Epidermal melanocyte (primary cell): ENCODE results near the gene GAGE12G.
"Not testable (repeated sequence)": the region's sequence is repeated elsewhere in the genome, so short reads cannot be mapped to it uniquely, and the experiment has no call there.

Experiments used
- DNase-seq: peaks from one replicate; pipeline ENCODE4 v3.0.0; 2011; ENCODE audit warnings: low spot score; ENCODE audit not compliant: insufficient read length

Gene GAGE12G, protein sequence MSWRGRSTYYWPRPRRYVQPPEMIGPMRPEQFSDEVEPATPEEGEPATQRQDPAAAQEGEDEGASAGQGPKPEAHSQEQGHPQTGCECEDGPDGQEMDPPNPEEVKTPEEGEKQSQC

DNA sequence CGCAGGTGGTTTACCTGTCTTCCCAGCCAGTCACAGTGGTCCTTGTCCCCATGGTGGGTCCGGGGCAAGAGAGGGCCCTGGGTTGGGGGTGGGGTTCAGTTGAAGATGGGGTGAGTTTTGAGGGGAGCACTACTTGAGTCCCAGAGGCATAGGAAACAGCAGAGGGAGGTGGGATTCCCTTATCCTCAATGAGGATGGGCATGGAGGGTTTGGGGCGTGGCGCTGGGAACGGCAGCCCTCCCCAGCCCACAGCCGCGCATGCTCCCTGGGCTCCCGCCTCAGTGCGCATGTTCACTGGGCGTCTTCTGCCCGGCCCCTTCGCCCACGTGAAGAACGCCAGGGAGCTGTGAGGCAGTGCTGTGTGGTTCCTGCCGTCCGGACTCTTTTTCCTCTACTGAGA is at the start of gene GAGE12G:
Gene GAGE12G (plus strand): TSS at position 301 of the 400 bp plus-strand sequence. CDS start 1,155 bp downstream, outside the sequence.
- not testable (repeated sequence) for DNase-seq

DNA sequence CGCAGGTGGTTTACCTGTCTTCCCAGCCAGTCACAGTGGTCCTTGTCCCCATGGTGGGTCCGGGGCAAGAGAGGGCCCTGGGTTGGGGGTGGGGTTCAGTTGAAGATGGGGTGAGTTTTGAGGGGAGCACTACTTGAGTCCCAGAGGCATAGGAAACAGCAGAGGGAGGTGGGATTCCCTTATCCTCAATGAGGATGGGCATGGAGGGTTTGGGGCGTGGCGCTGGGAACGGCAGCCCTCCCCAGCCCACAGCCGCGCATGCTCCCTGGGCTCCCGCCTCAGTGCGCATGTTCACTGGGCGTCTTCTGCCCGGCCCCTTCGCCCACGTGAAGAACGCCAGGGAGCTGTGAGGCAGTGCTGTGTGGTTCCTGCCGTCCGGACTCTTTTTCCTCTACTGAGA is 38.3 kb upstream of the GAGE12G start, which contains the start of gene GAGE12C:
Gene GAGE12C (plus strand): TSS at position 301 of the 400 bp plus-strand sequence. CDS start 1,155 bp downstream, outside the sequence.
- DNase-seq = not testable (repeated sequence)

DNA sequence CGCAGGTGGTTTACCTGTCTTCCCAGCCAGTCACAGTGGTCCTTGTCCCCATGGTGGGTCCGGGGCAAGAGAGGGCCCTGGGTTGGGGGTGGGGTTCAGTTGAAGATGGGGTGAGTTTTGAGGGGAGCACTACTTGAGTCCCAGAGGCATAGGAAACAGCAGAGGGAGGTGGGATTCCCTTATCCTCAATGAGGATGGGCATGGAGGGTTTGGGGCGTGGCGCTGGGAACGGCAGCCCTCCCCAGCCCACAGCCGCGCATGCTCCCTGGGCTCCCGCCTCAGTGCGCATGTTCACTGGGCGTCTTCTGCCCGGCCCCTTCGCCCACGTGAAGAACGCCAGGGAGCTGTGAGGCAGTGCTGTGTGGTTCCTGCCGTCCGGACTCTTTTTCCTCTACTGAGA is 28.8 kb upstream of the GAGE12G start, which contains the start of gene GAGE12D:
Gene GAGE12D (plus strand): TSS at position 301 of the 400 bp plus-strand sequence. CDS start 1,155 bp downstream, outside the sequence.
- not testable (repeated sequence) for DNase-seq

DNA sequence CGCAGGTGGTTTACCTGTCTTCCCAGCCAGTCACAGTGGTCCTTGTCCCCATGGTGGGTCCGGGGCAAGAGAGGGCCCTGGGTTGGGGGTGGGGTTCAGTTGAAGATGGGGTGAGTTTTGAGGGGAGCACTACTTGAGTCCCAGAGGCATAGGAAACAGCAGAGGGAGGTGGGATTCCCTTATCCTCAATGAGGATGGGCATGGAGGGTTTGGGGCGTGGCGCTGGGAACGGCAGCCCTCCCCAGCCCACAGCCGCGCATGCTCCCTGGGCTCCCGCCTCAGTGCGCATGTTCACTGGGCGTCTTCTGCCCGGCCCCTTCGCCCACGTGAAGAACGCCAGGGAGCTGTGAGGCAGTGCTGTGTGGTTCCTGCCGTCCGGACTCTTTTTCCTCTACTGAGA is 19.2 kb upstream of the GAGE12G start, which contains the start of gene GAGE12E:
Gene GAGE12E (plus strand): TSS at position 301 of the 400 bp plus-strand sequence. CDS start 1,155 bp downstream, outside the sequence.
- not testable (repeated sequence) for DNase-seq

DNA sequence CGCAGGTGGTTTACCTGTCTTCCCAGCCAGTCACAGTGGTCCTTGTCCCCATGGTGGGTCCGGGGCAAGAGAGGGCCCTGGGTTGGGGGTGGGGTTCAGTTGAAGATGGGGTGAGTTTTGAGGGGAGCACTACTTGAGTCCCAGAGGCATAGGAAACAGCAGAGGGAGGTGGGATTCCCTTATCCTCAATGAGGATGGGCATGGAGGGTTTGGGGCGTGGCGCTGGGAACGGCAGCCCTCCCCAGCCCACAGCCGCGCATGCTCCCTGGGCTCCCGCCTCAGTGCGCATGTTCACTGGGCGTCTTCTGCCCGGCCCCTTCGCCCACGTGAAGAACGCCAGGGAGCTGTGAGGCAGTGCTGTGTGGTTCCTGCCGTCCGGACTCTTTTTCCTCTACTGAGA is 9.7 kb upstream of the GAGE12G start, which contains the start of gene GAGE12F:
Gene GAGE12F (plus strand): TSS at position 301 of the 400 bp plus-strand sequence. CDS start 1,155 bp downstream, outside the sequence.
- not testable (repeated sequence) for DNase-seq

DNA sequence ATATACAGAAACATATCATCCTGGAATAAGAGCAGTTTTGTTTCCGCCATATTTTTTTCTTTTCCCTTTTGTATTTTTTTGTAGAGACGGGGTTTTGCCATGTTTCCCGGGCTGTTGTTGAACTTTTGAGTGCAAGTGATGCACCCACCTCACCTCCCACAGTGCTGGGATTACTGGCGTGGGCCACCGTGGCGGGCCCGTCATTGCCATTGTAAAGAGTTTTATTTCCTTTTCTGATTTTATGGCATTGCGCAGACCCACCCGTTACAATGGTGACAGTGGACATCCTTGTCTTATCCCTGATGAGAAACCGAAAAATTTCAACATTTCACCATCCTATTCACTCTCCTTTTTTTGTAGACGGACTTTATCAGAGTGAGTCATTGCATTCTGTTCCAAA is 1.5 kb upstream of the GAGE12G start:
- not testable (repeated sequence) for DNase-seq

DNA sequence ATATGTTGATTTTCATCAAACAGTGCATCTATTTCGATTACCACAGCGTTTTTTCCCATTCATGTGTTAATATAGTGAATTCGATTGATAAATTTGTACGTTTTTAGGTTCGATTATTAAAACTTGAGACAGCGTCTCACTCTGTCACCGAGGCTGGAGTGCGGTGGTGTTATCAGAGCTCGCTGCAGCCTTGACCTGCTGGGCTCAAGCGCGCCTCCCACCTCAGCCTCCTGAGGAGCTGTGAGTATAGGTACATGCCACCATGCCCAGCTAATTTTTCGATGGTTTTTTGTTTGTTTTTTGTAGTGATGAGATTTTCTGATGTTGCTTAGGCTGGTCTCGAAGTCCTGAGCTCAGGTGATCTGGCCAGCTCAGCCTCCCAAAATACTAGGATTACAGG is 1.0 kb upstream of the GAGE12G start:
- not testable (repeated sequence) for DNase-seq

DNA sequence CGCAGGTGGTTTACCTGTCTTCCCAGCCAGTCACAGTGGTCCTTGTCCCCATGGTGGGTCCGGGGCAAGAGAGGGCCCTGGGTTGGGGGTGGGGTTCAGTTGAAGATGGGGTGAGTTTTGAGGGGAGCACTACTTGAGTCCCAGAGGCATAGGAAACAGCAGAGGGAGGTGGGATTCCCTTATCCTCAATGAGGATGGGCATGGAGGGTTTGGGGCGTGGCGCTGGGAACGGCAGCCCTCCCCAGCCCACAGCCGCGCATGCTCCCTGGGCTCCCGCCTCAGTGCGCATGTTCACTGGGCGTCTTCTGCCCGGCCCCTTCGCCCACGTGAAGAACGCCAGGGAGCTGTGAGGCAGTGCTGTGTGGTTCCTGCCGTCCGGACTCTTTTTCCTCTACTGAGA is 9.4 kb downstream of the GAGE12G start, which contains the start of gene GAGE12H:
Gene GAGE12H (plus strand): TSS at position 301 of the 400 bp plus-strand sequence. CDS start 1,155 bp downstream, outside the sequence.
- DNase-seq = not testable (repeated sequence)

DNA sequence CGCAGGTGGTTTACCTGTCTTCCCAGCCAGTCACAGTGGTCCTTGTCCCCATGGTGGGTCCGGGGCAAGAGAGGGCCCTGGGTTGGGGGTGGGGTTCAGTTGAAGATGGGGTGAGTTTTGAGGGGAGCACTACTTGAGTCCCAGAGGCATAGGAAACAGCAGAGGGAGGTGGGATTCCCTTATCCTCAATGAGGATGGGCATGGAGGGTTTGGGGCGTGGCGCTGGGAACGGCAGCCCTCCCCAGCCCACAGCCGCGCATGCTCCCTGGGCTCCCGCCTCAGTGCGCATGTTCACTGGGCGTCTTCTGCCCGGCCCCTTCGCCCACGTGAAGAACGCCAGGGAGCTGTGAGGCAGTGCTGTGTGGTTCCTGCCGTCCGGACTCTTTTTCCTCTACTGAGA is 19.0 kb downstream of the GAGE12G start, which contains the start of gene GAGE2A:
Gene GAGE2A (plus strand): TSS at position 301 of the 400 bp plus-strand sequence. CDS start 1,155 bp downstream, outside the sequence.
- not testable (repeated sequence) for DNase-seq

DNA sequence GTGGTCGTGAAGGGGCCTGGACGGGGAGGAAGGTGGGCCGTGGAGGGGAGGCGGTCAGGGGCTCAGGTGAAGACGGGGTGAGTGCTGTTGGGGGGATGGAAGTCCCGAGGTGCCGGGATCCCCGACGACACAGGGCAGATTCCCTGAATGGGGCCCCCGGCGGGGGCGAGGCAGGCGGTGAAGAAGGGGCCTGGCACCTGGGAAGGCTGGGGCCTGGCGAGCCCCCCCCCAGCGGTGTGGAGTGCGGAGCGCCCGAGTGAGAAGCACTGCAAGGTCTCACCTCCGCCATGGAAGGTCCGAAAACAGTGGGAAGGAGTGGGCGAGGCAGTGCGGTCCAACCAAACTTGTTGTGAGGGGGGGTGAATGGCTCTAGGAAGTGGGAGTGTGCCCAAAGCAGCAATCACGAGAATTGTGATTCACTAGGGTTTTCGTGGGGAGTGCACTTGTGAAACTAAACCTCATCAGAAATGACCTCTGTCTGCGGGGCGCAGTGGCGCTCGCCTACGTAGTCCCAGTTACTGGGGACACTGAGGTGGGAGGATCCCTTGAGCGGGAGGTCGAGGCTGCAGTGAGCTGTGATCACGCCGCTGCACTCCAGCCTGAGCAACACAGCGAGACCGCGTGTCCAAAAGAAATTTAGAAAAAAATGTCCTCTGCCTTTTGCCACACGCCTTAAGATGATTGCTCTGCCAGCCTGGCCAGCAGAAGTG is 19.7 kb downstream of the GAGE12G start:
- DNase-seq = not testable (repeated sequence)

DNA sequence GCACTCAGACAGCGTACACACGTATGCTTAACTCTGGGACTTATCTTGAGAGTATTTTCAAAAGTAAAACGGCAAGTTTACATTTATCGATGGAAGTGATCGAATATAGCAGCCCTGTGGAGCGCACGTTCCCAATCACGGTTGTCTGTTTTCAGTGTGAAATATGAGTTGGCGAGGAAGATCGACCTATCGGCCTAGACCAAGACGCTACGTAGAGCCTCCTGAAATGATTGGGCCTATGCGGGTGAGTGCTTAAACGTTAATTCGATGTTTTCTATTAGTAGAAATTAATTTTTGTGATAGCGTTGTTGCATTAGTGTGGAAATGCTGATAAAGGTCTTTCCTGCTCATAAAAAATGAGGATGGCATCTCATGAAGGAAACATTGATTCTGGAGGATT is 20.3 kb downstream of the GAGE12G start:
- not testable (repeated sequence) for DNase-seq

DNA sequence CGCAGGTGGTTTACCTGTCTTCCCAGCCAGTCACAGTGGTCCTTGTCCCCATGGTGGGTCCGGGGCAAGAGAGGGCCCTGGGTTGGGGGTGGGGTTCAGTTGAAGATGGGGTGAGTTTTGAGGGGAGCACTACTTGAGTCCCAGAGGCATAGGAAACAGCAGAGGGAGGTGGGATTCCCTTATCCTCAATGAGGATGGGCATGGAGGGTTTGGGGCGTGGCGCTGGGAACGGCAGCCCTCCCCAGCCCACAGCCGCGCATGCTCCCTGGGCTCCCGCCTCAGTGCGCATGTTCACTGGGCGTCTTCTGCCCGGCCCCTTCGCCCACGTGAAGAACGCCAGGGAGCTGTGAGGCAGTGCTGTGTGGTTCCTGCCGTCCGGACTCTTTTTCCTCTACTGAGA is 28.5 kb downstream of the GAGE12G start, which contains the start of gene GAGE1:
Gene GAGE1 (plus strand): TSS at position 301 of the 400 bp plus-strand sequence. CDS start 1,155 bp downstream, outside the sequence.
- not testable (repeated sequence) for DNase-seq

DNA sequence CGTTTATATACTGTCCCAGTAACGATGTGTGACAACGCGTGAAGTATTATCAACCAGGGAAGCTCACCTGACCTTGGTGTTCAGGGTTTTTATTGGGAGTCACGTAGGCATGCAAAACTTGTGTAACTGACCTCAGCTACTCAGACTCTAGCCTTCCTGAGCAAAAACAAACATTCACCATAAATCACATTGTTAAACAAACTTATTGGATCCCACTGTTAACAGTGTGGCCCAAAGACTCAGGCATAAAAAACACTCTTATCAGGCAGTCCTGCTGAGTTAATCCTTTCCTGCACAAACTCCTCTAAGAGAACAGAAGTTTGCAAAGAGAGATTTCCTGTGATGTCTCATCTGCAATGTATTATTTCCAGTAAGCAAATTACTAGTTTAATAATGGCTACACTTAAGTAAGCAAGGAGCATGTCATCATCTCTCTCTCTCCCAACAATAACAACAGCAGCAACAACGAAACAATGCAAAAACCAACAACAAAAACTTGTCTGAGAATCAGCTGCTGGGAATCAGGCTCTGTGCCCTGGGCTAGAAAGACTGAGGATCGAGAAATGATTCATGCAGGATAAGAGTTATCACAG is 40.6 kb downstream of the GAGE12G start:
- DNase-seq = no peak

DNA sequence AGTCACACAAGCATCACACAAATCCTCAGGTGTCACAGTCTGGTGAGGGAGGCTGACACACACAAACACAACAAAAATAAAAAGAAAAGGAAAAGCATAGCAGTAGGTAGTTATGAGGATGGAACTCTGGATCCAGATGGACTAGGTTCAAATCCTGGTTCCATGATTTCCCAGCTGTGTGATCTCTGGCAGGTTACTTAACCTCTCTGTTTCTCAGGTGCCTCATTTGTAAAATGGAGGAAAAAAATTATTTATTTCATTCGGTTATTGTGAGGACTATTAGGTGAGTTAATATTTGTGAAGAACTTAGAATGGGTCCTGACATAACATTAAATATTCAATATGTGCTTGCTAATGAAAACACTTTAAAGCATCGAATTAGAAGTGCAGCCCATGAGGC is 48.4 kb downstream of the GAGE12G start:
- no peak for DNase-seq
